VCaP (cell line): ENCODE measurements around the gene TMPRSS11B.

Source experiments
- H3K27ac ChIP-seq: fragments of 450-650 bp; 2 replicates; pipeline ENCODE4 v1.5.1; 2017
- TF ChIP-seq, protein P1 (sequence below): fragments of 450-650 bp; conservative IDR thresholded peaks from 2 replicates; pipeline ENCODE4 v1.5.1; 2017; ENCODE audit warnings: mild to moderate bottlenecking, moderate library complexity

Gene TMPRSS11B

DNA sequence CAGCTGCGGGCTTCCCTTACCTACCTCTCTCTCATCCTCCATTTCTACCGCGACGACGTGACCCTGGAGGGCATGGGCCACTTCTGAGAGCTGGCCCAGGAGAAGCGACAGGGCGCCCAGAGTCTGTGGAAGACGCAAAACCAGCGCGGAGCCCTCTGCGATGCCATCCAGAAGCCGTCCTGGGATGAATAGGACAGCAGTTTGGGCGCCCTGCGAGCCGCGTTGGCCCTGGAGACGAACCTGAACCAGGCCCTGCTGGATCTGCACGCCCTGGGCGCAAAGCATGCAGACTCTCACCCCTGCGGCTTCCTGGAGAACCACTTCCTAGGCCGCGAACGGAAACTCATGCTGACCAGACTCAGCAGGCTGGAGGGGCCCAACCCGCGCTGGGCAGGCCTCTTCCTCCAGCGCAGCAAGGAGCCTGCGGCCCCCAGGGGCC lies 63.1 kb downstream of the TMPRSS11B start:
- no peak overlapping the region for H3K27ac ChIP-seq
- TF ChIP-seq, protein P1, sequence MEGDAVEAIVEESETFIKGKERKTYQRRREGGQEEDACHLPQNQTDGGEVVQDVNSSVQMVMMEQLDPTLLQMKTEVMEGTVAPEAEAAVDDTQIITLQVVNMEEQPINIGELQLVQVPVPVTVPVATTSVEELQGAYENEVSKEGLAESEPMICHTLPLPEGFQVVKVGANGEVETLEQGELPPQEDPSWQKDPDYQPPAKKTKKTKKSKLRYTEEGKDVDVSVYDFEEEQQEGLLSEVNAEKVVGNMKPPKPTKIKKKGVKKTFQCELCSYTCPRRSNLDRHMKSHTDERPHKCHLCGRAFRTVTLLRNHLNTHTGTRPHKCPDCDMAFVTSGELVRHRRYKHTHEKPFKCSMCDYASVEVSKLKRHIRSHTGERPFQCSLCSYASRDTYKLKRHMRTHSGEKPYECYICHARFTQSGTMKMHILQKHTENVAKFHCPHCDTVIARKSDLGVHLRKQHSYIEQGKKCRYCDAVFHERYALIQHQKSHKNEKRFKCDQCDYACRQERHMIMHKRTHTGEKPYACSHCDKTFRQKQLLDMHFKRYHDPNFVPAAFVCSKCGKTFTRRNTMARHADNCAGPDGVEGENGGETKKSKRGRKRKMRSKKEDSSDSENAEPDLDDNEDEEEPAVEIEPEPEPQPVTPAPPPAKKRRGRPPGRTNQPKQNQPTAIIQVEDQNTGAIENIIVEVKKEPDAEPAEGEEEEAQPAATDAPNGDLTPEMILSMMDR = no peak

DNA sequence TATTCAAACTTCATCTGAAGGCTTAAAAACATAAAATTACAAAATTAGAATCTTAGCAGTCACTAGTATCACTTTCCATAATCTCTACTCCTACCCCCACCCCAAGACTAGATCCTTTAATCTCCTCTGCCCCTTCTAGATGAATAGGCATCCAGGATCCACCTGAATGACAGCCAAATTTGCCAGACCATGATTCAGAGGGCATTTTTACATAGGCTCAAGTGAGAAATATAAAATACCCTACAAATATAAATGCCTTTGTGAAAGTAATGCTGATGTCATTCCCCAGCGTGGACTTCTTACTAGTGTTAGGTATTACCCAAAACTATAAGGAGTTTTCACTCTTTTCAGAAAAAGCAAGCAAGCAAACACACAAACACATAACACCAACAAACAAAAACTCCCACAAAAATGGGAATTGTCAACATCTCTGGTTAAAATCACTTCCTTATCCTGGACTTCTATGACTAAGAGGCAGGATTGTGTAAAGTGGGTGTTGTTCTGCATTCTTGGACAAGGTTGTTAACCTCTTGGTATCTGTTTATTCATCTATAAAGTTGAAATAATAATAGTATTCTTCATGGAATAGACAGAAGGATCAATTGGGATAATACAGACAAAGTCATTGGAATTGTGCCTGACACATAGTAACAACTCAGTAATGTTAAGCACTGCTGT lies 64.5 kb downstream of the TMPRSS11B start:
- no peak overlapping the region for H3K27ac ChIP-seq
- TF ChIP-seq, protein P1 = no peak

DNA sequence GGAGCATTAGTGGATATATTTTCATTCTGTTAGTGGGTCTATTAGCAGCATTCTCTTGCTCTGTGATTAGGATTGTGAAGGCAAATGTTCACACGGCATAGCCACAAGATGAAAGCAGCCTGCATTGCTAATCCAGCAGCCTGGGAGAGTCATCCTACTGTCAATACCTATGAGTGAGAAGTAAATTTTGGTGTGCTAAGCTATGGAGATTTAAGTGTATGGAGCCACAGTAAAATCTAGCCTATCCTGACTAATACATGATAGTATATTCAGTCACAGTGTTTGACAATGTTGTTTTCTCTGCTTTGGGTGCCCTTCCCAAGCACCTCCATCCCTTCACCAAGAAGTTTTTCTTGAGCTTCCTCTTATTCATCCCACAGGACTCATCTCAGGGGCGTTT lies 68.6 kb downstream of the TMPRSS11B start:
- TF ChIP-seq, protein P1 = 0 out of 2 replicates have a peak, but pooled peaks have one; percentile 5
- H3K27ac ChIP-seq = no peak overlapping the region
